Measurements from ENCODE around the gene CHRNE.

CHRNE gene

GRCh38 chr17:4898927-4899326 lies 4.0 kb downstream of the CHRNE start:
- H3K27ac ChIP-seq (ENCODE audit: low read length, poor library complexity, severe bottlenecking), result no peak overlapping the region
- no peak overlapping the region for H3K4me2 ChIP-seq (ENCODE audit: low read length, poor library complexity, severe bottlenecking)
- H3K9ac ChIP-seq (ENCODE audit: low read length), result peak overlapping the region; percentile 84
- no peak overlapping the region for H2BK120ac ChIP-seq (ENCODE audit: low read depth, low read length)
- no peak overlapping the region for H3K14ac ChIP-seq (ENCODE audit: low read length in 2 of 2)
- H2BK15ac ChIP-seq (ENCODE audit: low read depth, poor library complexity, severe bottlenecking), result no peak overlapping the region
- no peak overlapping the region for H2BK12ac ChIP-seq (ENCODE audit: low read length in 2 of 2)
- peaks cover 0 to 28% of the 10 kb centered on the region in 2 experiments for H3K27me3 ChIP-seq (ENCODE audit: control insufficient read depth in 1 of 2, insufficient read depth in 1 of 2, low read length in 2 of 2)
- no peak overlapping the region for H2AFZ ChIP-seq (ENCODE audit: low read depth, low read length)
- H2BK5ac ChIP-seq (ENCODE audit: low read depth, low read length, poor library complexity, severe bottlenecking), result no peak overlapping the region
- H3K36me3 ChIP-seq (ENCODE audit: control insufficient read depth in 1 of 2, insufficient read depth in 2 of 2, low read depth in 1 of 2, low read length in 2 of 2), result peaks cover 36 to 83% of the 10 kb centered on the region in 2 experiments
- H3K4me1 ChIP-seq (ENCODE audit: control insufficient read depth, insufficient read depth, low read depth, low read length), result peaks cover 1% of the 10 kb centered on the region
- DNase-seq, result no peak
- H3K4me3 ChIP-seq (ENCODE audit: insufficient read depth in 1 of 2, low read depth in 1 of 2, low read length in 2 of 2), result peak overlapping the region in 1 of 2 experiments; percentile 80
- H3K18ac ChIP-seq (ENCODE audit: low read depth in 1 of 2, low read length in 2 of 2), result no peak overlapping the region
- no peak overlapping the region for H3K23ac ChIP-seq (ENCODE audit: low read length in 2 of 2)
- H4K91ac ChIP-seq (ENCODE audit: low read length), result no peak overlapping the region
- no peak overlapping the region for H4K8ac ChIP-seq (ENCODE audit: low read length)
- no peak overlapping the region for H2AK5ac ChIP-seq (ENCODE audit: low read length, severe bottlenecking)
- no peaks in the 10 kb centered on the region for H3K9me3 ChIP-seq (ENCODE audit: control insufficient read depth, low read length)
- 98% methylated on average over 34 of the region's 34 CpGs for WGBS
- H3K79me1 ChIP-seq (replicated peaks; ENCODE audit: low read length, poor library complexity, severe bottlenecking), result peaks cover 2% of the 10 kb centered on the region
- H3K4ac ChIP-seq (ENCODE audit: low read depth in 1 of 2, low read length in 2 of 2), result no peak overlapping the region

GRCh38 chr17:4898351-4898750 lies 4.5 kb downstream of the CHRNE start:
- Histone ChIP-seq H3K27me3 (ENCODE audit: control insufficient read depth in 1 of 2, insufficient read depth in 1 of 2, low read length in 2 of 2) (peaks cover 0 to 27% of the 10 kb centered on the region in 2 experiments), H3K18ac (ENCODE audit: low read depth in 1 of 2, low read length in 2 of 2) (no peak overlapping the region), H3K4me3 (ENCODE audit: insufficient read depth in 1 of 2, low read depth in 1 of 2, low read length in 2 of 2) (no peak overlapping the region), H3K9ac (ENCODE audit: low read length) (peak overlapping the region; percentile 84), H2BK120ac (ENCODE audit: low read depth, low read length) (no peak overlapping the region), H2BK5ac (ENCODE audit: low read depth, low read length, poor library complexity, severe bottlenecking) (no peak overlapping the region), H4K91ac (ENCODE audit: low read length) (no peak overlapping the region), H2BK12ac (ENCODE audit: low read length in 2 of 2) (no peak overlapping the region), H3K14ac (ENCODE audit: low read length in 2 of 2) (no peak overlapping the region), H3K9me3 (ENCODE audit: control insufficient read depth, low read length) (no peaks in the 10 kb centered on the region), H3K4me1 (ENCODE audit: control insufficient read depth, insufficient read depth, low read depth, low read length) (peaks cover 1% of the 10 kb centered on the region), H2BK15ac (ENCODE audit: low read depth, poor library complexity, severe bottlenecking) (no peak overlapping the region), H3K36me3 (ENCODE audit: control insufficient read depth in 1 of 2, insufficient read depth in 2 of 2, low read depth in 1 of 2, low read length in 2 of 2) (peaks cover 40 to 89% of the 10 kb centered on the region in 2 experiments), H3K27ac (ENCODE audit: low read length, poor library complexity, severe bottlenecking) (no peak overlapping the region), H3K4ac (ENCODE audit: low read depth in 1 of 2, low read length in 2 of 2) (no peak overlapping the region), H3K23ac (ENCODE audit: low read length in 2 of 2) (no peak overlapping the region), H2AFZ (ENCODE audit: low read depth, low read length) (no peak overlapping the region), H3K4me2 (ENCODE audit: low read length, poor library complexity, severe bottlenecking) (no peak overlapping the region), H4K8ac (ENCODE audit: low read length) (no peak overlapping the region), H2AK5ac (ENCODE audit: low read length, severe bottlenecking) (no peak overlapping the region), H3K79me1 (replicated peaks; ENCODE audit: low read length, poor library complexity, severe bottlenecking) (peaks cover 2% of the 10 kb centered on the region)
- 93% methylated on average over 8 of the region's 8 CpGs for WGBS
- no peak for DNase-seq

GRCh38 chr17:4897785-4898184 lies 5.1 kb downstream of the CHRNE start:
- Histone ChIP-seq H3K9me3 (ENCODE audit: control insufficient read depth, low read length) (no peaks in the 10 kb centered on the region), H3K27ac (ENCODE audit: low read length, poor library complexity, severe bottlenecking) (no peak overlapping the region), H2BK5ac (ENCODE audit: low read depth, low read length, poor library complexity, severe bottlenecking) (no peak overlapping the region), H2AFZ (ENCODE audit: low read depth, low read length) (no peak overlapping the region), H3K14ac (ENCODE audit: low read length in 2 of 2) (no peak overlapping the region), H3K4ac (ENCODE audit: low read depth in 1 of 2, low read length in 2 of 2) (no peak overlapping the region), H2BK12ac (ENCODE audit: low read length in 2 of 2) (no peak overlapping the region), H3K36me3 (ENCODE audit: control insufficient read depth in 1 of 2, insufficient read depth in 2 of 2, low read depth in 1 of 2, low read length in 2 of 2) (peaks cover 44 to 95% of the 10 kb centered on the region in 2 experiments), H3K18ac (ENCODE audit: low read depth in 1 of 2, low read length in 2 of 2) (no peak overlapping the region), H3K23ac (ENCODE audit: low read length in 2 of 2) (no peak overlapping the region), H3K9ac (ENCODE audit: low read length) (no peak overlapping the region), H4K8ac (ENCODE audit: low read length) (no peak overlapping the region), H2BK120ac (ENCODE audit: low read depth, low read length) (no peak overlapping the region), H3K27me3 (ENCODE audit: control insufficient read depth in 1 of 2, insufficient read depth in 1 of 2, low read length in 2 of 2) (peaks cover 0 to 22% of the 10 kb centered on the region in 2 experiments), H3K79me1 (replicated peaks; ENCODE audit: low read length, poor library complexity, severe bottlenecking) (peaks cover 2% of the 10 kb centered on the region), H3K4me1 (ENCODE audit: control insufficient read depth, insufficient read depth, low read depth, low read length) (peaks cover 3% of the 10 kb centered on the region), H3K4me2 (ENCODE audit: low read length, poor library complexity, severe bottlenecking) (no peak overlapping the region), H2BK15ac (ENCODE audit: low read depth, poor library complexity, severe bottlenecking) (no peak overlapping the region), H2AK5ac (ENCODE audit: low read length, severe bottlenecking) (no peak overlapping the region), H4K91ac (ENCODE audit: low read length) (no peak overlapping the region), H3K4me3 (ENCODE audit: insufficient read depth in 1 of 2, low read depth in 1 of 2, low read length in 2 of 2) (no peak overlapping the region)
- WGBS, result 95% methylated on average over 5 of the region's 5 CpGs
- DNase-seq, result no peak

GRCh38 chr17:4897198-4897687 lies 5.7 kb downstream of the CHRNE start:
- Histone ChIP-seq H3K14ac (ENCODE audit: low read length in 2 of 2) (no peak overlapping the region), H3K9me3 (ENCODE audit: control insufficient read depth, low read length) (no peaks in the 10 kb centered on the region), H3K79me1 (replicated peaks; ENCODE audit: low read length, poor library complexity, severe bottlenecking) (peaks cover 2% of the 10 kb centered on the region), H2BK5ac (ENCODE audit: low read depth, low read length, poor library complexity, severe bottlenecking) (no peak overlapping the region), H3K4ac (ENCODE audit: low read depth in 1 of 2, low read length in 2 of 2) (no peak overlapping the region), H4K91ac (ENCODE audit: low read length) (no peak overlapping the region), H3K4me1 (ENCODE audit: control insufficient read depth, insufficient read depth, low read depth, low read length) (peaks cover 8% of the 10 kb centered on the region), H3K4me2 (ENCODE audit: low read length, poor library complexity, severe bottlenecking) (no peak overlapping the region), H3K18ac (ENCODE audit: low read depth in 1 of 2, low read length in 2 of 2) (no peak overlapping the region), H3K23ac (ENCODE audit: low read length in 2 of 2) (no peak overlapping the region), H2BK15ac (ENCODE audit: low read depth, poor library complexity, severe bottlenecking) (no peak overlapping the region), H2BK12ac (ENCODE audit: low read length in 2 of 2) (no peak overlapping the region), H2AK5ac (ENCODE audit: low read length, severe bottlenecking) (no peak overlapping the region), H3K27ac (ENCODE audit: low read length, poor library complexity, severe bottlenecking) (no peak overlapping the region), H3K9ac (ENCODE audit: low read length) (no peak overlapping the region), H2BK120ac (ENCODE audit: low read depth, low read length) (no peak overlapping the region), H4K8ac (ENCODE audit: low read length) (no peak overlapping the region), H3K36me3 (ENCODE audit: control insufficient read depth in 1 of 2, insufficient read depth in 2 of 2, low read depth in 1 of 2, low read length in 2 of 2) (peaks cover 49 to 99% of the 10 kb centered on the region in 2 experiments), H3K4me3 (ENCODE audit: insufficient read depth in 1 of 2, low read depth in 1 of 2, low read length in 2 of 2) (no peak overlapping the region), H3K27me3 (ENCODE audit: control insufficient read depth in 1 of 2, insufficient read depth in 1 of 2, low read length in 2 of 2) (peaks cover 0 to 16% of the 10 kb centered on the region in 2 experiments), H2AFZ (ENCODE audit: low read depth, low read length) (no peak overlapping the region)
- DNase-seq, result no peak
- WGBS, result 91% methylated on average over 10 of the region's 10 CpGs
